Fibroblast of lung (primary cell): ENCODE data around the gene TNIK.

Source experiments
- CTCF ChIP-seq, 2 donors: IDR thresholded peaks in 1 of 2; conservative IDR thresholded peaks in 1 of 2; 1 replicate in 1 of 2; 2 replicates in 1 of 2; pipeline ENCODE4 v1.5.1; 2011 to 2012; ENCODE audit warnings: low read length in 2 of 2, control low read depth in 1 of 2, inconsistent platforms in 1 of 2, low read depth in 1 of 2, mild to moderate bottlenecking in 1 of 2
- EZH2 ChIP-seq: IDR thresholded peaks from 2 replicates; pipeline ENCODE4 v1.5.1; 2012; ENCODE audit warnings: low read length, control low read depth, mild to moderate bottlenecking; ENCODE audit errors: missing control alignments

- no peak for TF ChIP-seq CTCF (conservative IDR thresholded peaks at IDR 0.05 in 1 of 2, IDR thresholded peaks at IDR 0.05 in 1 of 2; ENCODE audit: low read depth in 1 of 2, low read length in 2 of 2)
- TF ChIP-seq EZH2, result no peak
These were observed 420.5 kb downstream of the TNIK start for GRCh38 chr3:171039674-171040073.
